ENCODE measurements around the gene KMT5B.

- TF ChIP-seq, protein P1, sequence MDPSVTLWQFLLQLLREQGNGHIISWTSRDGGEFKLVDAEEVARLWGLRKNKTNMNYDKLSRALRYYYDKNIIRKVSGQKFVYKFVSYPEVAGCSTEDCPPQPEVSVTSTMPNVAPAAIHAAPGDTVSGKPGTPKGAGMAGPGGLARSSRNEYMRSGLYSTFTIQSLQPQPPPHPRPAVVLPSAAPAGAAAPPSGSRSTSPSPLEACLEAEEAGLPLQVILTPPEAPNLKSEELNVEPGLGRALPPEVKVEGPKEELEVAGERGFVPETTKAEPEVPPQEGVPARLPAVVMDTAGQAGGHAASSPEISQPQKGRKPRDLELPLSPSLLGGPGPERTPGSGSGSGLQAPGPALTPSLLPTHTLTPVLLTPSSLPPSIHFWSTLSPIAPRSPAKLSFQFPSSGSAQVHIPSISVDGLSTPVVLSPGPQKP (IDR thresholded peaks at IDR 0.05; ENCODE audit: borderline replicate concordance, low read depth, low read length) = no peak
- TF ChIP-seq CTCF (conservative IDR thresholded peaks at IDR 0.05; ENCODE audit: low read depth, low read length) (no peak), RFX5 (IDR thresholded peaks at IDR 0.05; ENCODE audit: low read depth, low read length) (no peak), POLR2A (IDR thresholded peaks at IDR 0.05; ENCODE audit: low read depth, low read length) (no peak), USF2 (IDR thresholded peaks at IDR 0.05; ENCODE audit: low read depth, low read length) (no peak), BHLHE40 (IDR thresholded peaks at IDR 0.05; ENCODE audit: low read depth, low read length) (no peak), RAD21 (IDR thresholded peaks at IDR 0.05; ENCODE audit: low read length) (no peak), CEBPB (IDR thresholded peaks at IDR 0.05; ENCODE audit: low read depth, low read length) (no peak), SMC3 (IDR thresholded peaks at IDR 0.05; ENCODE audit: low read depth, low read length) (no peak), MXI1 (IDR thresholded peaks at IDR 0.05; ENCODE audit: borderline replicate concordance, low read depth, low read length) (no peak)
Measured at GRCh38 chr11:68224606-68225005, 11.5 kb upstream of the KMT5B start.

Measured in IMR-90 (cell line).